Vagina (tissue), 2 donors: ENCODE results near the gene FRS3. TPM values are rescaled to one million over a fixed set of nuclear protein-coding genes. Genes with fewer than 3 reads are reported as not detected.
A peak's percentile ranks its signal among the peaks of the same experiment; 100 is the strongest.

ENCODE experiments used
- DNase-seq, 2 donors: peaks; one replicate each; pipeline ENCODE4 v3.0.0-alpha.2; 2017; ENCODE audit errors: extremely low spot score in 2 of 2
- H3K27ac ChIP-seq: fragments of 200-600 bp; sonication (generic); one replicate; pipeline ENCODE4 v1.5.1; 2019
- H3K27me3 ChIP-seq: fragments of 200-600 bp; sonication (generic); one replicate; pipeline ENCODE4 v1.5.1; 2019
- H3K36me3 ChIP-seq, 2 donors: fragments of 200-600 bp; sonication (generic); one replicate each; pipeline ENCODE4 v1.5.1; 2017 to 2019
- H3K4me1 ChIP-seq: fragments of 200-600 bp; sonication (generic); one replicate; pipeline ENCODE4 v1.5.1; 2019
- H3K4me3 ChIP-seq, 2 donors: fragments of 200-600 bp; sonication (generic); 1 replicate in 1 of 2; 2 replicates in 1 of 2; pipeline ENCODE4 v1.5.1; 2016 to 2019
- H3K9me3 ChIP-seq: fragments of 200-600 bp; sonication (generic); one replicate; pipeline ENCODE4 v1.5.1; 2019
- CTCF ChIP-seq, 3 experiments: fragments of 450-650 bp in 2 of 3; fragments of 200-600 bp in 1 of 3; sonication (generic) in 1 of 3; IDR thresholded peaks; one replicate each; pipeline ENCODE4 v1.5.1; 2017 to 2019; ENCODE audit warnings: antibody characterized with exemption in 3 of 3, mild to moderate bottlenecking in 2 of 3, moderate library complexity in 2 of 3
- POLR2A ChIP-seq, 2 donors: fragments of 450-650 bp; IDR thresholded peaks; one replicate each; pipeline ENCODE4 v1.6.1; 2017; ENCODE audit warnings: antibody characterized with exemption in 2 of 2, mild to moderate bottlenecking in 2 of 2, moderate library complexity in 2 of 2
- POLR2AphosphoS5 ChIP-seq, 2 donors: sonication (generic); formaldehyde crosslinking; IDR thresholded peaks; one replicate each; pipeline ENCODE4 v1.9.0; 2017; ENCODE audit warnings: antibody characterized with exemption in 2 of 2, mild to moderate bottlenecking in 2 of 2, low read depth in 1 of 2; ENCODE audit not compliant: insufficient read depth in 1 of 2
- intact Hi-C: fragments of 100-400 bp; cut with DNase I; formaldehyde crosslinking; loops from one replicate; pipeline ENCODE4 v1.15.1; 2023
- total RNA-seq: library from RNA; depleted of rRNA; stranded (reverse); fragments of >200 nt; gene quantifications from one replicate; pipeline ENCODE4 v1.2.3, GENCODE V29; 2016

Gene FRS3
- 4.4 TPM for total RNA-seq

GRCh38 chr6:41779788-41780550 is at the start of gene FRS3:
FRS3 (minus strand) TSS chr6:41779900; CDS start chr6:41776987, 2,913 bp downstream.
- peaks cover 36% of the 10 kb centered on the region for H3K4me1 ChIP-seq
- DNase-seq: peak in 1 of 2 donors; percentile 96
- H3K36me3 ChIP-seq: peaks cover 0 to 16% of the 10 kb centered on the region in 2 donors
- H3K27ac ChIP-seq: peak within 1 kb of the TSS; percentile 94
- H3K9me3 ChIP-seq: no peaks in the 10 kb centered on the region
- H3K4me3 ChIP-seq: peak within 1 kb of the TSS; percentile 83 to 89
- TF ChIP-seq CTCF (IDR thresholded peaks at IDR 0.05): peak; percentile 77 to 92 (median 77)
- peak; percentile 66 for TF ChIP-seq POLR2AphosphoS5 (IDR thresholded peaks at IDR 0.05; ENCODE audit: insufficient read depth in 1 of 2, low read depth in 1 of 2)
- TF ChIP-seq POLR2A (IDR thresholded peaks at IDR 0.05): no peak
- intact Hi-C loops: loop anchor here (2.0 kb wide), 1 partner anchor 265 kb away; no protein-coding TSS in a partner anchor
- no peaks in the 10 kb centered on the region for H3K27me3 ChIP-seq

- Histone ChIP-seq H3K27ac (no peak overlapping the region), H3K27me3 (no peaks in the 10 kb centered on the region)
These were observed 46.8 kb upstream of the FRS3 start for GRCh38 chr6:41826343-41827022.

GRCh38 chr6:41824571-41825569 is 45.2 kb upstream of the FRS3 start:
- TF ChIP-seq CTCF (IDR thresholded peaks at IDR 0.05): no peak
- H3K9me3 ChIP-seq: no peaks in the 10 kb centered on the region
- no peak for DNase-seq
- H3K4me3 ChIP-seq: no peak overlapping the region
- intact Hi-C loops: no loop called here
- H3K27me3 ChIP-seq: no peaks in the 10 kb centered on the region
- no peaks in the 10 kb centered on the region for H3K36me3 ChIP-seq
- no peak overlapping the region for H3K27ac ChIP-seq
- no peaks in the 10 kb centered on the region for H3K4me1 ChIP-seq

More at GRCh38 chr6:41826343-41827022, 46.8 kb upstream of the FRS3 start:
- Histone ChIP-seq H3K4me3 (no peak overlapping the region), H3K4me1 (no peaks in the 10 kb centered on the region), H3K9me3 (no peaks in the 10 kb centered on the region), H3K36me3 (no peaks in the 10 kb centered on the region)
- DNase-seq: no peak
- TF ChIP-seq CTCF (IDR thresholded peaks at IDR 0.05) (no peak), POLR2A (IDR thresholded peaks at IDR 0.05) (no peak), POLR2AphosphoS5 (IDR thresholded peaks at IDR 0.05; ENCODE audit: insufficient read depth in 1 of 2, low read depth in 1 of 2) (no peak)
- intact Hi-C loops: no loop called here

- DNase-seq: no peak
- TF ChIP-seq POLR2AphosphoS5 (IDR thresholded peaks at IDR 0.05; ENCODE audit: insufficient read depth in 1 of 2, low read depth in 1 of 2) (no peak), CTCF (IDR thresholded peaks at IDR 0.05) (no peak), POLR2A (IDR thresholded peaks at IDR 0.05) (no peak)
- H3K4me1 ChIP-seq: no peaks in the 10 kb centered on the region
- H3K4me3 ChIP-seq: no peak overlapping the region
- no peaks in the 10 kb centered on the region for H3K27me3 ChIP-seq
- H3K36me3 ChIP-seq: no peaks in the 10 kb centered on the region
- H3K27ac ChIP-seq: no peak overlapping the region
- no peaks in the 10 kb centered on the region for H3K9me3 ChIP-seq
- intact Hi-C loops: no loop called here
These were observed 43.5 kb upstream of the FRS3 start for GRCh38 chr6:41823178-41823577.
